ENCODE measurements around the gene DHX8. TPM values are rescaled to one million over a fixed set of nuclear protein-coding genes. Genes with fewer than 3 reads are reported as not detected.

Gene DHX8
- total and polyA plus RNA-seq, 4 donors, result 35.5 to 47.2 (median 37.7) TPM

- H3K36me3 ChIP-seq (ENCODE audit: control insufficient read depth, insufficient read depth, low read length), result peaks cover 49% of the 10 kb centered on the region
- no peak overlapping the region for H3K4me3 ChIP-seq (ENCODE audit: low read depth, low read length)
- H3K27ac ChIP-seq (ENCODE audit: low read depth, low read length), result peak overlapping the region; percentile 70
- DNase-seq (ENCODE audit: low read depth in 4 of 6, low spot score in 6 of 6), result peak in 3 of 6 donors; percentile 64 to 89 (median 87)
- H3K4me1 ChIP-seq (ENCODE audit: control insufficient read depth, insufficient read depth, low read length), result peaks cover 36% of the 10 kb centered on the region
- H3K9me3 ChIP-seq (ENCODE audit: control insufficient read depth, insufficient read depth, low read length), result no peaks in the 10 kb centered on the region
- no peaks in the 10 kb centered on the region for H3K27me3 ChIP-seq (ENCODE audit: control insufficient read depth, insufficient read depth, low read length)
- 11% methylated on average over 11 of the region's 23 CpGs for WGBS (ENCODE audit: insufficient coverage)
These were observed 46.7 kb downstream of the DHX8 start for GRCh38 chr17:43530288-43531081.

- H3K4me3 ChIP-seq (ENCODE audit: low read depth, low read length), result no peak overlapping the region
- 7% methylated on average over 3 of the region's 3 CpGs for WGBS (ENCODE audit: insufficient coverage)
These were observed 47.3 kb downstream of the DHX8 start for GRCh38 chr17:43531082-43531378.

GRCh38 chr17:43531955-43532354 is 48.2 kb downstream of the DHX8 start:
- no peak for DNase-seq (ENCODE audit: low read depth in 4 of 6, low spot score in 6 of 6)
- Histone ChIP-seq H3K27me3 (ENCODE audit: control insufficient read depth, insufficient read depth, low read length) (no peaks in the 10 kb centered on the region), H3K4me3 (ENCODE audit: low read depth, low read length) (no peak overlapping the region), H3K9me3 (ENCODE audit: control insufficient read depth, insufficient read depth, low read length) (no peaks in the 10 kb centered on the region), H3K27ac (ENCODE audit: low read depth, low read length) (no peak overlapping the region), H3K4me1 (ENCODE audit: control insufficient read depth, insufficient read depth, low read length) (peaks cover 25% of the 10 kb centered on the region), H3K36me3 (ENCODE audit: control insufficient read depth, insufficient read depth, low read length) (peaks cover 39% of the 10 kb centered on the region)
- 94% methylated on average over 3 of the region's 8 CpGs for WGBS (ENCODE audit: insufficient coverage)

More at GRCh38 chr17:43531082-43531378, 47.3 kb downstream of the DHX8 start:
- Histone ChIP-seq H3K27me3 (ENCODE audit: control insufficient read depth, insufficient read depth, low read length) (no peaks in the 10 kb centered on the region), H3K9me3 (ENCODE audit: control insufficient read depth, insufficient read depth, low read length) (no peaks in the 10 kb centered on the region), H3K4me1 (ENCODE audit: control insufficient read depth, insufficient read depth, low read length) (peaks cover 33% of the 10 kb centered on the region), H3K27ac (ENCODE audit: low read depth, low read length) (peak overlapping the region; percentile 70), H3K36me3 (ENCODE audit: control insufficient read depth, insufficient read depth, low read length) (peaks cover 46% of the 10 kb centered on the region)
- no peak for DNase-seq (ENCODE audit: low read depth in 4 of 6, low spot score in 6 of 6)

- H3K4me1 ChIP-seq (ENCODE audit: control insufficient read depth, insufficient read depth, low read length), result peaks cover 25% of the 10 kb centered on the region
- H3K36me3 ChIP-seq (ENCODE audit: control insufficient read depth, insufficient read depth, low read length), result peaks cover 34% of the 10 kb centered on the region
- DNase-seq (ENCODE audit: low read depth in 4 of 6, low spot score in 6 of 6), result no peak
- no peak overlapping the region for H3K4me3 ChIP-seq (ENCODE audit: low read depth, low read length)
- 90% methylated on average over 4 of the region's 10 CpGs for WGBS (ENCODE audit: insufficient coverage)
- no peaks in the 10 kb centered on the region for H3K9me3 ChIP-seq (ENCODE audit: control insufficient read depth, insufficient read depth, low read length)
- no peak overlapping the region for H3K27ac ChIP-seq (ENCODE audit: low read depth, low read length)
- no peaks in the 10 kb centered on the region for H3K27me3 ChIP-seq (ENCODE audit: control insufficient read depth, insufficient read depth, low read length)
These were observed 48.8 kb downstream of the DHX8 start for GRCh38 chr17:43532581-43532980.

GRCh38 chr17:43533699-43534098 is 49.9 kb downstream of the DHX8 start:
- Histone ChIP-seq H3K4me3 (ENCODE audit: low read depth, low read length) (no peak overlapping the region), H3K27ac (ENCODE audit: low read depth, low read length) (no peak overlapping the region), H3K4me1 (ENCODE audit: control insufficient read depth, insufficient read depth, low read length) (peaks cover 18% of the 10 kb centered on the region), H3K9me3 (ENCODE audit: control insufficient read depth, insufficient read depth, low read length) (no peaks in the 10 kb centered on the region), H3K36me3 (ENCODE audit: control insufficient read depth, insufficient read depth, low read length) (peaks cover 22% of the 10 kb centered on the region), H3K27me3 (ENCODE audit: control insufficient read depth, insufficient read depth, low read length) (no peaks in the 10 kb centered on the region)
- no peak for DNase-seq (ENCODE audit: low read depth in 4 of 6, low spot score in 6 of 6)
- 93% methylated on average over 4 of the region's 4 CpGs for WGBS (ENCODE audit: insufficient coverage)

GRCh38 chr17:43534909-43535308 is 51.1 kb downstream of the DHX8 start:
- no peak overlapping the region for H3K4me3 ChIP-seq (ENCODE audit: low read depth, low read length)
- peaks cover 13% of the 10 kb centered on the region for H3K36me3 ChIP-seq (ENCODE audit: control insufficient read depth, insufficient read depth, low read length)
- no peaks in the 10 kb centered on the region for H3K27me3 ChIP-seq (ENCODE audit: control insufficient read depth, insufficient read depth, low read length)
- no peak overlapping the region for H3K27ac ChIP-seq (ENCODE audit: low read depth, low read length)
- DNase-seq (ENCODE audit: low read depth in 4 of 6, low spot score in 6 of 6), result no peak
- H3K4me1 ChIP-seq (ENCODE audit: control insufficient read depth, insufficient read depth, low read length), result peaks cover 17% of the 10 kb centered on the region
- 87% methylated on average over 5 of the region's 5 CpGs for WGBS (ENCODE audit: insufficient coverage)
- H3K9me3 ChIP-seq (ENCODE audit: control insufficient read depth, insufficient read depth, low read length), result no peaks in the 10 kb centered on the region

GRCh38 chr17:43536236-43536992 is 52.6 kb downstream of the DHX8 start:
- 77% methylated on average over 3 of the region's 6 CpGs for WGBS (ENCODE audit: insufficient coverage)
- no peak for DNase-seq (ENCODE audit: low read depth in 4 of 6, low spot score in 6 of 6)
- Histone ChIP-seq H3K4me1 (ENCODE audit: control insufficient read depth, insufficient read depth, low read length) (peaks cover 12% of the 10 kb centered on the region), H3K4me3 (ENCODE audit: low read depth, low read length) (no peak overlapping the region), H3K9me3 (ENCODE audit: control insufficient read depth, insufficient read depth, low read length) (no peaks in the 10 kb centered on the region), H3K27me3 (ENCODE audit: control insufficient read depth, insufficient read depth, low read length) (no peaks in the 10 kb centered on the region), H3K36me3 (ENCODE audit: control insufficient read depth, insufficient read depth, low read length) (peaks cover 11% of the 10 kb centered on the region), H3K27ac (ENCODE audit: low read depth, low read length) (no peak overlapping the region)

- Histone ChIP-seq H3K4me3 (ENCODE audit: low read depth, low read length) (no peak overlapping the region), H3K27ac (ENCODE audit: low read depth, low read length) (no peak overlapping the region), H3K4me1 (ENCODE audit: control insufficient read depth, insufficient read depth, low read length) (peaks cover 50% of the 10 kb centered on the region), H3K27me3 (ENCODE audit: control insufficient read depth, insufficient read depth, low read length) (peaks cover 27% of the 10 kb centered on the region), H3K9me3 (ENCODE audit: control insufficient read depth, insufficient read depth, low read length) (no peaks in the 10 kb centered on the region), H3K36me3 (ENCODE audit: control insufficient read depth, insufficient read depth, low read length) (peaks cover 2% of the 10 kb centered on the region)
- WGBS (ENCODE audit: insufficient coverage), result 44% methylated on average over 4 of the region's 11 CpGs
- peak in 1 of 6 donors; percentile 56 for DNase-seq (ENCODE audit: low read depth in 4 of 6, low spot score in 6 of 6)
These were observed 57.3 kb downstream of the DHX8 start for GRCh38 chr17:43540821-43541674.

GRCh38 chr17:43542859-43543258 is 59.1 kb downstream of the DHX8 start:
- WGBS (ENCODE audit: insufficient coverage), result no CpG with 5 or more reads among the region's 8 CpGs
- Histone ChIP-seq H3K27me3 (ENCODE audit: control insufficient read depth, insufficient read depth, low read length) (peaks cover 41% of the 10 kb centered on the region), H3K4me1 (ENCODE audit: control insufficient read depth, insufficient read depth, low read length) (peaks cover 58% of the 10 kb centered on the region), H3K4me3 (ENCODE audit: low read depth, low read length) (no peak overlapping the region), H3K27ac (ENCODE audit: low read depth, low read length) (no peak overlapping the region), H3K36me3 (ENCODE audit: control insufficient read depth, insufficient read depth, low read length) (peaks cover 2% of the 10 kb centered on the region), H3K9me3 (ENCODE audit: control insufficient read depth, insufficient read depth, low read length) (no peaks in the 10 kb centered on the region)
- DNase-seq (ENCODE audit: low read depth in 4 of 6, low spot score in 6 of 6), result no peak

Measured in spinal cord (tissue), 10 donors.